ENCODE results near the gene SDC3. TPM values are rescaled to one million over a fixed set of nuclear protein-coding genes. Genes with fewer than 3 reads are reported as not detected.

The SDC3 gene
- total and polyA plus RNA-seq, 2 of the 8 experiments (the other 6 are each of a cell fraction or from before 2014, with no cell fraction given): 7.0 to 27.0 TPM

DNA sequence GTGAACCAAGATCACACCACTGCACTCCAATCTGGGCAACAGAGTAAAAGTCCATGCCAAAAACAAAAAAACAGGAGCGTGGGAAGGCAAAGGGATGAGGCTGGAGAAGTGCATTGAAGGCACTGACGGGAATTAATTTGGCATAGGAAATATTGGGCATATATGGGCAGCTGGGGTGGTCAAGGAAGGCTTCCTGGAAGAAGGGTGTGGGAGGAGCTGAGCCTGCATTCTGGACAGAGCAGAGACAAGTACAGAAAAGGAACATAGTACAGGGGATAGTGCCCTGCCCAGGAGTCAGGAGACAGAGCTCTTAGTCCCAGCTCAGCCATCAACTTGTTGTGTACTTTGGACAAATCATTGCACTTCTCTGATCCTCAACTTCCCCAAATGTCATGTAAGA lies 11.7 kb downstream of the SDC3 start:
- H2BK15ac ChIP-seq (ENCODE audit: low read length): no peak overlapping the region
- H4K20me1 ChIP-seq (replicated peaks in 1 of 2; ENCODE audit: control insufficient read depth in 1 of 2, insufficient read depth in 2 of 2, low read length in 2 of 2): peaks cover 0 to 17% of the 10 kb centered on the region in 2 experiments
- no peak overlapping the region for H3K18ac ChIP-seq (ENCODE audit: extremely low read depth, low read length)
- H3K4me2 ChIP-seq (ENCODE audit: insufficient read depth in 1 of 2, low read depth in 2 of 2, low read length in 2 of 2): no peak overlapping the region
- H3K23ac ChIP-seq (ENCODE audit: insufficient read length): no peak overlapping the region
- no peak overlapping the region for H4K8ac ChIP-seq (ENCODE audit: extremely low read depth, insufficient read depth, low read length)
- 83% methylated on average over 2 of the region's 2 CpGs; no CpG with 5 or more reads in 1 of the 2 experiments for WGBS, 2 experiments (ENCODE audit: extremely low coverage in 1 of 2, insufficient coverage in 1 of 2, insufficient read length in 1 of 2, insufficient replicate concordance in 2 of 2, low coverage in 1 of 2, low lambda C conversion rate in 2 of 2, missing lambda C conversion rate in 1 of 2)
- no peak overlapping the region for H3K4me3 ChIP-seq (ENCODE audit: extremely low read depth in 1 of 4, insufficient read depth in 2 of 4, low read depth in 3 of 4, low read length in 4 of 4)
- no peaks in the 10 kb centered on the region for H3K36me3 ChIP-seq (ENCODE audit: control insufficient read depth in 2 of 4, insufficient read depth in 4 of 4, low read length in 3 of 4)
- no peak overlapping the region for H2BK20ac ChIP-seq (ENCODE audit: low read length)
- H2BK5ac ChIP-seq (ENCODE audit: low read depth, low read length): no peak overlapping the region
- no peak overlapping the region for H3K9ac ChIP-seq (replicated peaks in 1 of 4; ENCODE audit: extremely low read depth in 1 of 4, low read depth in 3 of 4, low read length in 3 of 4)
- H3K4ac ChIP-seq (replicated peaks; ENCODE audit: insufficient read length, low read depth, low read length): no peak overlapping the region
- FAIRE-seq (no peak), DNase-seq (ENCODE audit: low read depth in 1 of 2, low spot score in 2 of 2) (no peak)
- peaks cover 7% of the 10 kb centered on the region; the same call in 1 of the 2 replicates for H3K23me2 ChIP-seq (ENCODE audit: low read depth, low read length)
- H4K91ac ChIP-seq (replicated peaks; ENCODE audit: insufficient read length, low read length): no peak overlapping the region
- ChIA-PET CTCF (ENCODE audit: partially characterized antibody) (interaction anchor here (1.0 to 13.1 kb wide), 9 partner anchors 9 to 173 kb away, joined by 3 to 164 read pairs (median 4); partner anchors contain the start of gene MATN1), POLR2A (ENCODE audit: partially characterized antibody) (interaction anchor here (0.6 to 2.8 kb wide), 6 partner anchors 10 to 95 kb away, joined by 3 to 8 read pairs (median 5); no protein-coding TSS in a partner anchor)
- no peaks in the 10 kb centered on the region for H3K9me3 ChIP-seq (ENCODE audit: insufficient read depth in 2 of 2, low read depth in 1 of 2, low read length in 1 of 2)
- H2AFZ ChIP-seq (ENCODE audit: low read length): no peak overlapping the region
- peaks cover 0 to 19% (median 8%) of the 10 kb centered on the region in 4 experiments; a peak in 5 of 7 replicates for H3K4me1 ChIP-seq (replicated peaks in 1 of 4; ENCODE audit: control insufficient read depth in 3 of 4, insufficient read depth in 4 of 4, low read length in 3 of 4)
- no peak overlapping the region for H3K27ac ChIP-seq (ENCODE audit: low read depth, low read length)
- H3K14ac ChIP-seq (ENCODE audit: insufficient read length): no peak overlapping the region
- peaks cover 0 to 3% of the 10 kb centered on the region in 2 experiments; a peak in 1 of 4 replicates for H3K79me2 ChIP-seq (ENCODE audit: control insufficient read depth in 1 of 2, insufficient read depth in 2 of 2, low read length in 2 of 2)
- no peak overlapping the region for H4K5ac ChIP-seq (ENCODE audit: insufficient read length, low read depth, low read length)
- peaks cover 8% of the 10 kb centered on the region for H3K79me1 ChIP-seq (ENCODE audit: low read depth, low read length)
- no peak overlapping the region for H2BK12ac ChIP-seq (ENCODE audit: low read depth, low read length)
- H2BK120ac ChIP-seq (replicated peaks; ENCODE audit: low read depth, low read length): no peak overlapping the region
- H2AK5ac ChIP-seq (ENCODE audit: low read depth, low read length): no peak overlapping the region
- H3K56ac ChIP-seq (replicated peaks; ENCODE audit: insufficient read length, low read depth, low read length): no peak overlapping the region
- peaks cover 0 to 3% (median 0%) of the 10 kb centered on the region in 4 experiments; a peak in 1 of 7 replicates for H3K27me3 ChIP-seq (replicated peaks in 1 of 4; ENCODE audit: control insufficient read depth in 3 of 4, extremely low read depth in 1 of 4, insufficient read depth in 3 of 4, low read length in 3 of 4)
- TF ChIP-seq CEBPB (IDR thresholded peaks at IDR 0.05; ENCODE audit: low read depth, low read length) (no peak), SUZ12 (IDR thresholded peaks at IDR 0.05; ENCODE audit: low read length) (no peak), POU5F1 (IDR thresholded peaks at IDR 0.05; ENCODE audit: low read depth, low read length) (no peak), BACH1 (IDR thresholded peaks at IDR 0.05; ENCODE audit: low read length) (no peak), SRF (IDR thresholded peaks at IDR 0.05; ENCODE audit: low read depth, low read length) (no peak), SP2 (IDR thresholded peaks at IDR 0.05; ENCODE audit: low read length) (no peak), HDAC6 (IDR thresholded peaks at IDR 0.05; ENCODE audit: low read depth, low read length) (no peak), CHD2 (IDR thresholded peaks at IDR 0.05; ENCODE audit: low read length) (no peak), BRCA1 (IDR thresholded peaks at IDR 0.05; ENCODE audit: low read depth, low read length) (no peak), EGR1 (IDR thresholded peaks at IDR 0.05; ENCODE audit: borderline replicate concordance, low read depth, low read length) (no peak), RFX5 (IDR thresholded peaks at IDR 0.05; ENCODE audit: borderline replicate concordance, low read depth, low read length) (no peak)
- TF ChIP-seq, protein P1, sequence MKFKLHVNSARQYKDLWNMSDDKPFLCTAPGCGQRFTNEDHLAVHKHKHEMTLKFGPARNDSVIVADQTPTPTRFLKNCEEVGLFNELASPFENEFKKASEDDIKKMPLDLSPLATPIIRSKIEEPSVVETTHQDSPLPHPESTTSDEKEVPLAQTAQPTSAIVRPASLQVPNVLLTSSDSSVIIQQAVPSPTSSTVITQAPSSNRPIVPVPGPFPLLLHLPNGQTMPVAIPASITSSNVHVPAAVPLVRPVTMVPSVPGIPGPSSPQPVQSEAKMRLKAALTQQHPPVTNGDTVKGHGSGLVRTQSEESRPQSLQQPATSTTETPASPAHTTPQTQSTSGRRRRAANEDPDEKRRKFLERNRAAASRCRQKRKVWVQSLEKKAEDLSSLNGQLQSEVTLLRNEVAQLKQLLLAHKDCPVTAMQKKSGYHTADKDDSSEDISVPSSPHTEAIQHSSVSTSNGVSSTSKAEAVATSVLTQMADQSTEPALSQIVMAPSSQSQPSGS (IDR thresholded peaks at IDR 0.05; ENCODE audit: low read length): no peak
- TF ChIP-seq, protein P2, sequence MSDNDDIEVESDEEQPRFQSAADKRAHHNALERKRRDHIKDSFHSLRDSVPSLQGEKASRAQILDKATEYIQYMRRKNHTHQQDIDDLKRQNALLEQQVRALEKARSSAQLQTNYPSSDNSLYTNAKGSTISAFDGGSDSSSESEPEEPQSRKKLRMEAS (IDR thresholded peaks at IDR 0.05): no peak
